ENCODE results near the gene HOXB3. TPM values are rescaled to one million over a fixed set of nuclear protein-coding genes. Genes with fewer than 3 reads are reported as not detected.
A peak's percentile ranks its signal among the peaks of the same experiment; 100 is the strongest.

Gene HOXB3
- total and polyA plus RNA-seq, 2 of the 4 experiments (the other 2 are of a cell fraction), result 6.3 to 59.6 TPM

DNA sequence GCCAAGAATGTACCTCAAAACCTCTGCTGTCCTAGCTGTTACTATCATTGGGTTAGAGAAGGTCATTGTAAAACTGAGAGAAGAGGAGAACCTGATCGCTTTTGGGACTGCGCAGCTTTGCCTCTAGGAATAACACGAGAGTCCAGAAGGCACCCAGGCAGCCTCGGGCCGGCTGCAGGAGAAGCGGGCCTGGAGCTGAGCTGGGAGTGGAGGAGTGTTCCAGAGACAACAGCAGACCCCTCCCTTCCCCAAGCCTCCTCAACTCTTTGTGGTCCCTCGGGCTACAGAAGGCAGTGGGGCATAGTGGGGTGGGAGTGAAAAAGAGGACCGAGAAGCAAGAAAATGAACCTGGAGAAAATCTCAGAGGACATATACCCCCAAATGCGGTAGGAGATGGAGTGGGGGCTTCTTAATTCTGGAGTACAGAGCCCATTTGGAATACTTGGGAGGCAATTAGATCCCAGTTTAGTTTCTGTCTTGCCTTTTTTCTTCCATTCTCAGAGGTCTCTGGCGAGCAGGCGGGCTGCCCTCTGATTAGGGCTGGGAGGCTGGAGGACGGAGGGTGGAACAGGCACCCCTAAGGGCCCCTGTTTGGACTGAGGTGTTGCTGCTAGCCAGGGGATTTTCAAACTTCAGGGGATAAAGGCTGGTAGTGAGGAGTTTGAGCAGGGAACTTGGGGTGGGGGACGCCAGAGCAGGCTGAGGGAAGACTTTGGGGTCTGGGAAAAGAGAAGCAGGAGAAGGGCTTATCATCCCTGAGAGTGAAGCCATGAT, 31.8 kb downstream of the HOXB3 start:
- no peak for ATAC-seq (ENCODE audit: low read depth)
- no peak for TF ChIP-seq RCOR1 (IDR thresholded peaks at IDR 0.05; ENCODE audit: insufficient replicate concordance, low read length)
- no peak for TF ChIP-seq NFE2L2 (IDR thresholded peaks at IDR 0.05; ENCODE audit: low read depth, low read length)
- no peak for TF ChIP-seq BHLHE40 (IDR thresholded peaks at IDR 0.05; ENCODE audit: low read depth, low read length)
- no peak for TF ChIP-seq CEBPB (IDR thresholded peaks at IDR 0.05; ENCODE audit: low read depth, low read length)
- TF ChIP-seq, protein P1, sequence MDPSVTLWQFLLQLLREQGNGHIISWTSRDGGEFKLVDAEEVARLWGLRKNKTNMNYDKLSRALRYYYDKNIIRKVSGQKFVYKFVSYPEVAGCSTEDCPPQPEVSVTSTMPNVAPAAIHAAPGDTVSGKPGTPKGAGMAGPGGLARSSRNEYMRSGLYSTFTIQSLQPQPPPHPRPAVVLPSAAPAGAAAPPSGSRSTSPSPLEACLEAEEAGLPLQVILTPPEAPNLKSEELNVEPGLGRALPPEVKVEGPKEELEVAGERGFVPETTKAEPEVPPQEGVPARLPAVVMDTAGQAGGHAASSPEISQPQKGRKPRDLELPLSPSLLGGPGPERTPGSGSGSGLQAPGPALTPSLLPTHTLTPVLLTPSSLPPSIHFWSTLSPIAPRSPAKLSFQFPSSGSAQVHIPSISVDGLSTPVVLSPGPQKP (IDR thresholded peaks at IDR 0.05; ENCODE audit: borderline replicate concordance, low read depth, low read length), result no peak
- no peak for TF ChIP-seq MXI1 (IDR thresholded peaks at IDR 0.05; ENCODE audit: borderline replicate concordance, low read depth, low read length)
- no peak for TF ChIP-seq FOS (IDR thresholded peaks at IDR 0.05; ENCODE audit: low read depth, low read length)
- no peak for TF ChIP-seq SMC3 (IDR thresholded peaks at IDR 0.05; ENCODE audit: low read depth, low read length)
- TF ChIP-seq, protein P2, sequence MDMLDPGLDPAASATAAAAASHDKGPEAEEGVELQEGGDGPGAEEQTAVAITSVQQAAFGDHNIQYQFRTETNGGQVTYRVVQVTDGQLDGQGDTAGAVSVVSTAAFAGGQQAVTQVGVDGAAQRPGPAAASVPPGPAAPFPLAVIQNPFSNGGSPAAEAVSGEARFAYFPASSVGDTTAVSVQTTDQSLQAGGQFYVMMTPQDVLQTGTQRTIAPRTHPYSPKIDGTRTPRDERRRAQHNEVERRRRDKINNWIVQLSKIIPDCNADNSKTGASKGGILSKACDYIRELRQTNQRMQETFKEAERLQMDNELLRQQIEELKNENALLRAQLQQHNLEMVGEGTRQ (IDR thresholded peaks at IDR 0.05; ENCODE audit: low read depth, low read length), result no peak
- no peak for TF ChIP-seq RAD21 (IDR thresholded peaks at IDR 0.05; ENCODE audit: low read length)
- no peak for TF ChIP-seq POLR2A (IDR thresholded peaks at IDR 0.05; ENCODE audit: low read depth, low read length)
- TF ChIP-seq MAFK (IDR thresholded peaks at IDR 0.05; ENCODE audit: low read depth, low read length), result no peak
- no peak for TF ChIP-seq CHD1 (IDR thresholded peaks at IDR 0.05; ENCODE audit: low read depth, low read length)
- no peak for TF ChIP-seq RFX5 (IDR thresholded peaks at IDR 0.05; ENCODE audit: low read depth, low read length)
- TF ChIP-seq MAZ (IDR thresholded peaks at IDR 0.05; ENCODE audit: borderline replicate concordance, low read depth, low read length), result no peak

More for the DNA sequence above, 31.8 kb downstream of the HOXB3 start:
- Histone ChIP-seq H3K4me1 (ENCODE audit: control insufficient read depth, insufficient read depth, low read length) (peaks cover 66% of the 10 kb centered on the region), H4K5ac (ENCODE audit: low read depth, low read length) (peak overlapping the region; percentile 95), H2BK20ac (ENCODE audit: low read depth, low read length) (peak overlapping the region; percentile 73; the same call in 1 of the 2 replicates), H3K27ac (ENCODE audit: insufficient read depth, low read length) (peak overlapping the region; percentile 93), H2BK120ac (ENCODE audit: low read depth, low read length) (peak overlapping the region; percentile 87), H3K18ac (ENCODE audit: low read depth, low read length) (peak overlapping the region; percentile 89), H4K20me1 (ENCODE audit: insufficient read depth, low read length) (peaks cover 21% of the 10 kb centered on the region), H3K23ac (ENCODE audit: low read depth, low read length) (peak overlapping the region; percentile 99), H2BK5ac (ENCODE audit: low read depth, low read length, poor library complexity, severe bottlenecking) (peak overlapping the region; percentile 95), H4K8ac (ENCODE audit: low read depth in 2 of 2, low read length in 2 of 2) (peak overlapping the region; percentile 62 to 74), H4K91ac (ENCODE audit: insufficient read depth, low read depth, low read length) (peak overlapping the region; percentile 68), H2AK5ac (ENCODE audit: low read depth, low read length) (peak overlapping the region; percentile 86), H2AFZ (replicated peaks; ENCODE audit: low read length, poor library complexity) (no peak overlapping the region), H3K4ac (ENCODE audit: low read depth, low read length) (peak overlapping the region; percentile 98), H3K4me2 (ENCODE audit: low read depth, low read length) (peak overlapping the region; percentile 92), H3K79me1 (ENCODE audit: low read depth in 1 of 2, low read length in 2 of 2) (peaks cover 0 to 12% of the 10 kb centered on the region in 2 experiments; a peak in 2 of 4 replicates), H3K9me3 (ENCODE audit: control insufficient read depth, insufficient read depth, low read length) (no peaks in the 10 kb centered on the region), H2BK15ac (ENCODE audit: low read depth, low read length) (peak overlapping the region; percentile 78; the same call in 2 of the 3 replicates), H3K27me3 (ENCODE audit: control insufficient read depth, insufficient read depth, low read length) (no peaks in the 10 kb centered on the region), H3K14ac (replicated peaks; ENCODE audit: low read depth, low read length) (peak overlapping the region; percentile 98), H2AK9ac (replicated peaks; ENCODE audit: low read depth, low read length, poor library complexity) (peak overlapping the region; percentile 77), H3K9me1 (ENCODE audit: insufficient read depth, low read length) (peaks cover 4% of the 10 kb centered on the region), H3K56ac (ENCODE audit: extremely low read depth, insufficient read depth, low read length) (peak overlapping the region; percentile 91), H3K36me3 (ENCODE audit: control insufficient read depth, insufficient read depth, low read length) (peaks cover 28% of the 10 kb centered on the region; the same call in 1 of the 2 replicates), H3K4me3 (ENCODE audit: insufficient read depth, low read depth, low read length) (peak overlapping the region; percentile 20), H3K9ac (ENCODE audit: low read depth, low read length) (peak overlapping the region; percentile 95)
- CTCF ChIA-PET, result interaction anchor here (0.6 kb wide), 2 partner anchors 16 to 38 kb away, joined by 3 to 5 read pairs; no protein-coding TSS in a partner anchor
- POLR2A ChIA-PET (ENCODE audit: unreplicated experiment), result interaction anchor here (0.8 kb wide), 1 partner anchor 10 kb away, joined by 3 read pairs; no protein-coding TSS in a partner anchor
- intact Hi-C loops (cut with micrococcal nuclease) (no loop called here), in situ Hi-C loops (cut with MboI; ENCODE audit: low sequenced_read_pairs) (no loop called here), dilution Hi-C loops (cut with HindIII; ENCODE audit: low sequenced_read_pairs, unreplicated experiment) (no loop called here)
- WGBS, 2 experiments (ENCODE audit: extremely low coverage in 2 of 2, insufficient read length in 1 of 2), result 0% methylated on average over 1 of the region's 13 CpGs; no CpG with 5 or more reads in 1 of the 2 experiments
- no peak for DNase-seq
- no TSS peak for BruUV-seq (replicated peaks)
